Psoas muscle (tissue), 8 donors: ENCODE data around the gene KCNK1. TPM values are rescaled to one million over a fixed set of nuclear protein-coding genes. Genes with fewer than 3 reads are reported as not detected.

Source experiments
- ATAC-seq, 4 donors: fragments of 200-7000 bp; cut with Tn5 transposase; one replicate each; pipeline ENCODE4 v1.9.1; 2020; ENCODE audit warnings: moderate library complexity in 3 of 4, mild to moderate bottlenecking in 2 of 4
- DNase-seq, 2 donors: peaks; one replicate each; pipeline ENCODE4 v3.0.0-alpha.2; 2020
- H3K27ac ChIP-seq: fragments of 200-600 bp; one replicate; pipeline ENCODE4 v1.8.0; 2022
- H3K27me3 ChIP-seq, 3 donors: fragments of 200-600 bp in 1 of 3; one replicate each; pipeline versions ENCODE4 v1.6.1 to v1.8.0; 2013 to 2022; ENCODE audit warnings: low read length in 2 of 3, mild to moderate bottlenecking in 2 of 3, moderate library complexity in 1 of 3; ENCODE audit not compliant: insufficient read depth in 3 of 3
- H3K36me3 ChIP-seq, 2 donors: fragments of 200-600 bp in 1 of 2; one replicate each; pipeline versions ENCODE4 v1.6.1 to v1.8.0; 2013 to 2022; ENCODE audit warnings: low read depth in 1 of 2, mild to moderate bottlenecking in 1 of 2, moderate library complexity in 1 of 2; ENCODE audit not compliant: insufficient read depth in 1 of 2
- H3K4me1 ChIP-seq: fragments of 200-600 bp; one replicate; pipeline ENCODE4 v1.8.0; 2022
- H3K4me3 ChIP-seq: fragments of 200-600 bp; one replicate; pipeline ENCODE4 v1.8.0; 2022; ENCODE audit warnings: mild to moderate bottlenecking
- H3K9me3 ChIP-seq: fragments of 200-600 bp; one replicate; pipeline ENCODE4 v1.8.0; 2022
- CTCF ChIP-seq: fragments of 200-600 bp; IDR thresholded peaks from one replicate; pipeline ENCODE4 v1.8.0; 2022; ENCODE audit warnings: antibody characterized with exemption
- WGBS, 3 donors: extraction: QIAGEN DNeasy Blood & Tissue Kit; methylation state at CpG; one replicate each; pipeline versions ENCODE4 v1.1.6 to v1.1.7; 2013; 5-methylcytosine and 5-hydroxymethylcytosine counted together
- intact Hi-C, 2 donors: fragments of 100-400 bp; cut with DNase I; formaldehyde crosslinking; loops; one replicate each; pipeline versions ENCODE4 v1.11.0 to v1.14.2; 2022
- polyA plus RNA-seq, 3 donors: library from polyadenylated mRNA; stranded (reverse); fragments of 200-250 nt; gene quantifications; one replicate each; pipeline ENCODE4 v1.2.3, GENCODE V29; 2013
- total RNA-seq, 4 donors: library from RNA; stranded (reverse); fragmentation: NEBNext Ultra II Directional in 2 of 4; extraction: Animal tissue kit (Norgen Biotek cat#: 25700) in 2 of 4; gene quantifications; one replicate each; pipeline versions ENCODE4 v1.2.1 to v1.2.4, GENCODE V29; 2021 to 2023
- donor health status: healthy with polysubstance abuse.
- donor health status: DM: no; HTN: no; CAD: no; lungs with moderate emphysema.
- donor health status: Bipolar disorder and iron deficiency.
- donor health status: healthy.
- donor health status: DM: yes; HTN: yes; CAD: no.
- donor health status: DM: no; HTN: no; CAD: no.
- donor health status: DM: no; HTN: no; CAD: no.
- donor health status: DM: yes; HTN: yes; CAD: no.

Gene KCNK1
- total and polyA plus RNA-seq, 7 donors: 0.14 to 0.38 (median 0.19) TPM; not detected in 1

GRCh38 chr1:233620065-233620464 lies 6.2 kb downstream of the KCNK1 start:
- no peak for DNase-seq
- 57 to 64% (median 63%) methylated on average over 2 of the region's 2 CpGs for WGBS, 3 donors
- Histone ChIP-seq H3K27me3 (peaks cover 0 to 21% (median under 1%) of the 10 kb centered on the region in 3 donors), H3K27ac (no peak overlapping the region), H3K36me3 (no peaks in the 10 kb centered on the region), H3K4me1 (no peaks in the 10 kb centered on the region), H3K4me3 (no peak overlapping the region), H3K9me3 (no peaks in the 10 kb centered on the region)
- no peak for TF ChIP-seq CTCF
- intact Hi-C loops: no loop called here
- no peak for ATAC-seq

- Histone ChIP-seq H3K27ac (no peak overlapping the region), H3K4me3 (no peak overlapping the region), H3K36me3 (no peaks in the 10 kb centered on the region), H3K4me1 (no peaks in the 10 kb centered on the region), H3K9me3 (no peaks in the 10 kb centered on the region), H3K27me3 (peaks cover 0 to 6% (median 0%) of the 10 kb centered on the region in 3 donors)
- intact Hi-C loops: no loop called here
- 88 to 92% (median 89%) methylated on average over 3 of the region's 3 CpGs for WGBS, 3 donors
- no peak for DNase-seq
- ATAC-seq: no peak
- TF ChIP-seq CTCF: no peak
Measured at GRCh38 chr1:233621923-233622322, 8.0 kb downstream of the KCNK1 start.

- no peaks in the 10 kb centered on the region for H3K27me3 ChIP-seq
- TF ChIP-seq CTCF: no peak
- no peaks in the 10 kb centered on the region for H3K4me1 ChIP-seq
- H3K4me3 ChIP-seq: no peak overlapping the region
- no peaks in the 10 kb centered on the region for H3K36me3 ChIP-seq
- intact Hi-C loops: no loop called here
- H3K9me3 ChIP-seq: no peaks in the 10 kb centered on the region
- DNase-seq (no peak), ATAC-seq (no peak)
- 95 to 98% (median 97%) methylated on average over 3 of the region's 3 CpGs for WGBS, 3 donors
- no peak overlapping the region for H3K27ac ChIP-seq
Measured at GRCh38 chr1:233624289-233624688, 10.4 kb downstream of the KCNK1 start.

- intact Hi-C loops: no loop called here
- DNase-seq (no peak), ATAC-seq (no peak)
- no peaks in the 10 kb centered on the region for H3K4me1 ChIP-seq
- no peak overlapping the region for H3K27ac ChIP-seq
- H3K9me3 ChIP-seq: no peaks in the 10 kb centered on the region
- no peaks in the 10 kb centered on the region for H3K36me3 ChIP-seq
- no peak for TF ChIP-seq CTCF
- no peaks in the 10 kb centered on the region for H3K27me3 ChIP-seq
- H3K4me3 ChIP-seq: no peak overlapping the region
- 85 to 95% (median 93%) methylated on average over 2 of the region's 2 CpGs for WGBS, 3 donors
Measured at GRCh38 chr1:233625087-233625486, 11.2 kb downstream of the KCNK1 start.

GRCh38 chr1:233625510-233625981 lies 11.6 kb downstream of the KCNK1 start:
- no peak for ATAC-seq
- Histone ChIP-seq H3K9me3 (no peaks in the 10 kb centered on the region), H3K27me3 (no peaks in the 10 kb centered on the region), H3K4me3 (no peak overlapping the region), H3K4me1 (no peaks in the 10 kb centered on the region), H3K36me3 (no peaks in the 10 kb centered on the region), H3K27ac (no peak overlapping the region)
- WGBS, 3 donors: 82 to 83% (median 83%) methylated on average over 4 of the region's 4 CpGs
- intact Hi-C loops: no loop called here
- TF ChIP-seq CTCF: no peak
- no peak for DNase-seq
